HCT116 (cell line): ENCODE data around the gene GNAT2. TPM values are rescaled to one million over a fixed set of nuclear protein-coding genes. Genes with fewer than 3 reads are reported as not detected.

Source experiments
- ATAC-seq: fragments of 200-7000 bp; cut with Tn5 transposase; 2 replicates; pipeline ENCODE4 v1.9.1; 2020; ENCODE audit warnings: mild to moderate bottlenecking, moderate library complexity
- BruUV-seq: library from RNA; stranded (reverse); fragments of 400-500 nt; replicated peaks from 2 replicates; lab custom pipeline; 2021; lab: Mats Ljungman, UMichigan
- CTCF ChIA-PET: fragments of 300-600 bp; sonication (Branson Sonifier 250); formaldehyde crosslinking; loops from one replicate; lab custom pipeline; 2021; ENCODE audit warnings: antibody characterized with exemption; lab: Charles Lee
- POLR2A ChIA-PET: fragments of 300-600, 350-600 bp; sonication (Branson Sonifier 250); formaldehyde crosslinking; loops from one replicate; lab custom pipeline; 2021; ENCODE audit warnings: antibody characterized with exemption; lab: Charles Lee
- RAD21 ChIA-PET, 2 experiments: fragments of 300-600 bp; sonication (Branson Sonifier 250); formaldehyde crosslinking; loops; one replicate each; lab custom pipeline; 2023; ENCODE audit warnings: low total read pairs in 2 of 2; ENCODE audit not compliant: uncharacterized antibody in 2 of 2, unreplicated experiment in 2 of 2, low non-redundant PET in 1 of 2; lab: Charles Lee
- DNase-seq: peaks from one replicate; pipeline ENCODE4 v3.0.0-alpha.2; 2010; ENCODE audit warnings: low read depth, low spot score
- H2AFZ ChIP-seq: fragments of 200-600 bp; shearing (Covaris generic), sonication (generic); 2 replicates; pipeline ENCODE4 v1.6.1; 2017; ENCODE audit warnings: low read depth, mixed run types, mixed read lengths, antibody characterized with exemption, low read length; ENCODE audit not compliant: poor library complexity, severe bottlenecking
- H3K27ac ChIP-seq: 2 replicates; pipeline ENCODE4 v1.5.1; 2012; ENCODE audit warnings: low read depth, low read length
- H3K27me3 ChIP-seq: fragments of 200-600 bp; sonication (generic); 2 replicates; pipeline ENCODE4 v1.6.1; 2016; ENCODE audit warnings: mixed run types, low read length, mixed read lengths; ENCODE audit not compliant: insufficient read depth
- H3K36me3 ChIP-seq, 2 experiments: fragments of 200-500 bp in 1 of 2; fragments of 200-600 bp in 1 of 2; sonication (Bioruptor generic) in 1 of 2; sonication (generic) in 1 of 2; 2 replicates each; pipeline versions ENCODE4 v1.5.1 to v1.6.1; 2014 to 2016; ENCODE audit warnings: low read length in 2 of 2, inconsistent platforms in 1 of 2, mixed read lengths in 1 of 2, mixed run types in 1 of 2; ENCODE audit not compliant: insufficient read depth in 2 of 2, control insufficient read depth in 1 of 2
- H3K4me1 ChIP-seq, 2 experiments: fragments of 200-600 bp in 1 of 2; sonication (generic) in 1 of 2; 2 replicates each; pipeline versions ENCODE4 v1.5.1 to v1.6.1; 2012 to 2017; ENCODE audit warnings: low read length in 2 of 2, inconsistent platforms in 1 of 2, mild to moderate bottlenecking in 1 of 2, mixed read lengths in 1 of 2, mixed run types in 1 of 2, moderate library complexity in 1 of 2; ENCODE audit not compliant: insufficient read depth in 2 of 2, control insufficient read depth in 1 of 2
- H3K4me2 ChIP-seq: fragments of 200-600 bp; sonication (generic); 2 replicates; pipeline ENCODE4 v1.6.1; 2017; ENCODE audit warnings: mixed run types, low read length, mixed read lengths
- H3K4me3 ChIP-seq, 2 experiments: fragments of 200-600 bp in 1 of 2; sonication (generic) in 1 of 2; replicated peaks in 1 of 2; 2 replicates each; pipeline ENCODE4 v1.5.1; 2011 to 2016; ENCODE audit warnings: low read length in 2 of 2, control low read depth in 1 of 2, low read depth in 1 of 2, mild to moderate bottlenecking in 1 of 2, mixed read lengths in 1 of 2, mixed run types in 1 of 2
- H3K79me2 ChIP-seq: fragments of 200-600 bp; sonication (generic); 2 replicates; pipeline ENCODE4 v1.6.1; 2017; ENCODE audit warnings: mild to moderate bottlenecking, mixed run types, low read length, moderate library complexity, mixed read lengths; ENCODE audit not compliant: insufficient read depth
- H3K9ac ChIP-seq: fragments of 200-600 bp; sonication (generic); 2 replicates; pipeline ENCODE4 v1.6.1; 2016; ENCODE audit warnings: low read length, mixed read lengths
- H3K9me2 ChIP-seq: fragments of 200-600 bp; sonication (generic), shearing (Covaris generic); 2 replicates; pipeline ENCODE4 v1.6.1; 2017; ENCODE audit warnings: mixed run types, mild to moderate bottlenecking, moderate library complexity; ENCODE audit not compliant: insufficient read depth
- H3K9me3 ChIP-seq, 2 experiments: fragments of 200-500 bp in 1 of 2; fragments of 200-600 bp in 1 of 2; sonication (Bioruptor generic) in 1 of 2; sonication (generic) in 1 of 2; 2 replicates each; pipeline ENCODE4 v1.6.1; 2014 to 2017; ENCODE audit warnings: low read length in 2 of 2, mixed read lengths in 2 of 2, inconsistent platforms in 1 of 2, low read depth in 1 of 2, mild to moderate bottlenecking in 1 of 2, mixed run types in 1 of 2, moderate library complexity in 1 of 2; ENCODE audit not compliant: control insufficient read depth in 1 of 2, insufficient read depth in 1 of 2
- H4K20me1 ChIP-seq: fragments of 200-600 bp; sonication (generic), shearing (Covaris generic); 2 replicates; pipeline ENCODE4 v1.6.1; 2017; ENCODE audit warnings: mixed run types, mild to moderate bottlenecking, moderate library complexity; ENCODE audit not compliant: insufficient read depth
- CBX3 ChIP-seq: IDR thresholded peaks from 2 replicates; pipeline ENCODE4 v1.6.1; 2012; ENCODE audit warnings: low read depth
- CEBPB ChIP-seq: IDR thresholded peaks from 2 replicates; pipeline ENCODE4 v1.6.1; 2012; ENCODE audit warnings: low read depth
- EGR1 ChIP-seq: IDR thresholded peaks from 2 replicates; pipeline ENCODE4 v1.6.1; 2012; ENCODE audit warnings: low read depth
- EZH2 ChIP-seq: fragments of 200-600 bp; sonication (generic); IDR thresholded peaks from 2 replicates; pipeline ENCODE4 v1.6.1; 2017; ENCODE audit warnings: antibody characterized with exemption, mixed run types
- SP1 ChIP-seq: IDR thresholded peaks from 2 replicates; pipeline ENCODE4 v1.6.1; 2012; ENCODE audit warnings: low read depth
- ZNF274 ChIP-seq: fragments of 200-500 bp; sonication (Bioruptor generic); IDR thresholded peaks from 2 replicates; pipeline ENCODE4 v1.6.1; 2014; ENCODE audit warnings: mild to moderate bottlenecking, low read depth, low read length, inconsistent platforms
- intact Hi-C: fragments of 100-400 bp; cut with micrococcal nuclease; formaldehyde crosslinking; loops from 2 replicates; pipeline ENCODE4 v1.10.0; 2022
- total RNA-seq: library from RNA; stranded (reverse); gene quantifications from one replicate; pipeline ENCODE4 v1.2.1, GENCODE V29; 2021; ENCODE audit not compliant: unreplicated experiment
- TF ChIP-seq, protein P1 (sequence below): IDR thresholded peaks from 2 replicates; pipeline ENCODE4 v1.6.1; 2012; ENCODE audit warnings: low read depth

Gene GNAT2
- total RNA-seq, 1 experiment from 2014 or later = 0.76 TPM

DNA sequence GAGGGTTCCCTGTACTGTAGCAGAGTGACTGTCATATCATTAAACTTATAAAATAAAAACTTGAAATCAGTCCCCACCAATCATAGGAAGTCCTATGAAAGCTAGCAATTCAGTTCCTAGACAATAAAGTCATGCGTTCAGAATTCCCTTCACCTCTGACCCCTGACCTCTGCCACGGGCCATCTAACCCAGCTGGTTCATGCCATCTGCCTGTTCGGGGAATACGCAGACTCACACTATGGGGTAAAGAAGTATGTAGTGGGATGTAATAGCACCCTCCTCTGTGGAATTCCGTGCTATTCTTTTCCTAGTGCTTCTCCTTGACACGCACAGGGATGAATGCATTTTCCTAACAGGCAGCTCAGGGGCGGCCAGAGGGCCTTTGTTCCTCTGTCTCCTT is 38.6 kb upstream of the GNAT2 start:
- intact Hi-C loops = no loop called here

More for the DNA sequence above, 38.6 kb upstream of the GNAT2 start:
- Histone ChIP-seq H3K4me3 (no peak overlapping the region), H3K9me2 (no peaks in the 10 kb centered on the region), H3K27me3 (no peaks in the 10 kb centered on the region), H3K9ac (no peak overlapping the region), H3K36me3 (no peaks in the 10 kb centered on the region; a peak in 1 of 4 replicates), H4K20me1 (no peaks in the 10 kb centered on the region), H3K4me2 (no peak overlapping the region), H3K27ac (no peak overlapping the region), H3K4me1 (peaks cover 0 to 23% of the 10 kb centered on the region in 2 experiments; a peak in 3 of 4 replicates), H2AFZ (no peak overlapping the region), H3K9me3 (no peaks in the 10 kb centered on the region), H3K79me2 (no peaks in the 10 kb centered on the region)
- POLR2A ChIA-PET = no interaction called here
- no peak for TF ChIP-seq ZNF274
- no peak for TF ChIP-seq CBX3
- TF ChIP-seq, protein P1, sequence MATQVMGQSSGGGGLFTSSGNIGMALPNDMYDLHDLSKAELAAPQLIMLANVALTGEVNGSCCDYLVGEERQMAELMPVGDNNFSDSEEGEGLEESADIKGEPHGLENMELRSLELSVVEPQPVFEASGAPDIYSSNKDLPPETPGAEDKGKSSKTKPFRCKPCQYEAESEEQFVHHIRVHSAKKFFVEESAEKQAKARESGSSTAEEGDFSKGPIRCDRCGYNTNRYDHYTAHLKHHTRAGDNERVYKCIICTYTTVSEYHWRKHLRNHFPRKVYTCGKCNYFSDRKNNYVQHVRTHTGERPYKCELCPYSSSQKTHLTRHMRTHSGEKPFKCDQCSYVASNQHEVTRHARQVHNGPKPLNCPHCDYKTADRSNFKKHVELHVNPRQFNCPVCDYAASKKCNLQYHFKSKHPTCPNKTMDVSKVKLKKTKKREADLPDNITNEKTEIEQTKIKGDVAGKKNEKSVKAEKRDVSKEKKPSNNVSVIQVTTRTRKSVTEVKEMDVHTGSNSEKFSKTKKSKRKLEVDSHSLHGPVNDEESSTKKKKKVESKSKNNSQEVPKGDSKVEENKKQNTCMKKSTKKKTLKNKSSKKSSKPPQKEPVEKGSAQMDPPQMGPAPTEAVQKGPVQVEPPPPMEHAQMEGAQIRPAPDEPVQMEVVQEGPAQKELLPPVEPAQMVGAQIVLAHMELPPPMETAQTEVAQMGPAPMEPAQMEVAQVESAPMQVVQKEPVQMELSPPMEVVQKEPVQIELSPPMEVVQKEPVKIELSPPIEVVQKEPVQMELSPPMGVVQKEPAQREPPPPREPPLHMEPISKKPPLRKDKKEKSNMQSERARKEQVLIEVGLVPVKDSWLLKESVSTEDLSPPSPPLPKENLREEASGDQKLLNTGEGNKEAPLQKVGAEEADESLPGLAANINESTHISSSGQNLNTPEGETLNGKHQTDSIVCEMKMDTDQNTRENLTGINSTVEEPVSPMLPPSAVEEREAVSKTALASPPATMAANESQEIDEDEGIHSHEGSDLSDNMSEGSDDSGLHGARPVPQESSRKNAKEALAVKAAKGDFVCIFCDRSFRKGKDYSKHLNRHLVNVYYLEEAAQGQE = no peak
- no peak for TF ChIP-seq SP1
- TF ChIP-seq EGR1 = no peak
- TF ChIP-seq CEBPB = no peak
- no peak for TF ChIP-seq EZH2
- ATAC-seq (no peak), DNase-seq (no peak)
- CTCF ChIA-PET = interaction anchor here (2.9 kb wide), 1 partner anchor 18 kb away, joined by 11 read pairs; no protein-coding TSS in a partner anchor
- BruUV-seq = no TSS peak
- RAD21 ChIA-PET = no interaction called here
